Islet precursor cell (in vitro differentiated cells): ENCODE results near the gene REEP6.
"Not testable (repeated sequence)": the region's sequence is repeated elsewhere in the genome, so short reads cannot be mapped to it uniquely, and the experiment has no call there.

Source experiments
- DNase-seq: peaks from one replicate; pipeline ENCODE4 v3.0.0-alpha.2; 2018

The REEP6 gene

GRCh38 chr19:1509602-1510441 lies 18.8 kb downstream of the REEP6 start:
- DNase-seq, result no peak

GRCh38 chr19:1510442-1510806 lies 19.4 kb downstream of the REEP6 start:
- no peak for DNase-seq

GRCh38 chr19:1510807-1511206 lies 19.8 kb downstream of the REEP6 start:
- DNase-seq, result no peak

GRCh38 chr19:1511318-1512317 lies 20.6 kb downstream of the REEP6 start:
- DNase-seq, result no peak

GRCh38 chr19:1512671-1513498 lies 21.9 kb downstream of the REEP6 start, which contains the start of gene ADAMTSL5:
ADAMTSL5 (minus strand) TSS chr19:1513019; CDS start chr19:1510943, 2,076 bp downstream.
- DNase-seq, result peak; percentile 82

- DNase-seq, result peak; percentile 79
Measured at GRCh38 chr19:1513499-1514294, 22.7 kb downstream of the REEP6 start.

GRCh38 chr19:1514295-1514661 lies 23.3 kb downstream of the REEP6 start:
- DNase-seq, result no peak

- no peak for DNase-seq
Measured at GRCh38 chr19:1514986-1515721, 24.2 kb downstream of the REEP6 start.

- DNase-seq, result no peak
Measured at GRCh38 chr19:1516395-1516753, 25.4 kb downstream of the REEP6 start.

GRCh38 chr19:1518471-1518870 lies 27.5 kb downstream of the REEP6 start:
- no peak for DNase-seq

GRCh38 chr19:1519802-1520201 lies 28.8 kb downstream of the REEP6 start:
- DNase-seq, result not testable (repeated sequence)

GRCh38 chr19:1520203-1520780 lies 29.3 kb downstream of the REEP6 start:
- DNase-seq, result no peak

GRCh38 chr19:1521636-1522035 lies 30.7 kb downstream of the REEP6 start:
- DNase-seq, result no peak

- DNase-seq, result no peak
Measured at GRCh38 chr19:1522061-1522460, 31.1 kb downstream of the REEP6 start.

GRCh38 chr19:1522838-1523237 lies 31.9 kb downstream of the REEP6 start:
- DNase-seq, result no peak

- no peak for DNase-seq
Measured at GRCh38 chr19:1523412-1524286, 32.7 kb downstream of the REEP6 start, which contains the start of gene PLK5. PLK5 (plus strand) TSS chr19:1524077; CDS start chr19:1526997, 2,920 bp downstream.

- no peak for DNase-seq
Measured at GRCh38 chr19:1524287-1524971, 33.4 kb downstream of the REEP6 start.

GRCh38 chr19:1524972-1525325 lies 34.0 kb downstream of the REEP6 start:
- DNase-seq, result no peak

GRCh38 chr19:1525343-1525742 lies 34.4 kb downstream of the REEP6 start:
- DNase-seq, result no peak
